ENCODE results near the gene ERGIC1.

The ERGIC1 gene

DNA sequence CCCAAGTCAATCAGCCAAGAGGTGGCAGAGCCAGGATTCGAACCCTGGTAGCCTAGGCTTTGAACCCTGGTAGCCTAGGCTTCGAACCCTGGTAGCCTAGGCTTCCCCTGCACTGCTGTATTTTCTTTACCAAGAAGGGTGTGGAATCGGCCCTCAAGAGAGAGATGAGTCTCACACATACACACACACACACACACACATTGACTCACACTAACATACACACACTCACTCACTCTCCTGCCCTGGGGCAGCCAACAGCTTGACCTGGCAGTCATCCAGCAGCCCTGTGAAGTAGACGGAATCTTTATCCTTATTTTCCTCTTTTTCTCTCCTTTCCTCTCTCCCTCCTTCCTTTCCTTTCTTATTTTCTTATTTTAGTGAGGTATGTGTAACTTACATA, 69.7 kb downstream of the ERGIC1 start:
- DNase-seq, result peak; percentile 55 to 71 (median 66)

DNA sequence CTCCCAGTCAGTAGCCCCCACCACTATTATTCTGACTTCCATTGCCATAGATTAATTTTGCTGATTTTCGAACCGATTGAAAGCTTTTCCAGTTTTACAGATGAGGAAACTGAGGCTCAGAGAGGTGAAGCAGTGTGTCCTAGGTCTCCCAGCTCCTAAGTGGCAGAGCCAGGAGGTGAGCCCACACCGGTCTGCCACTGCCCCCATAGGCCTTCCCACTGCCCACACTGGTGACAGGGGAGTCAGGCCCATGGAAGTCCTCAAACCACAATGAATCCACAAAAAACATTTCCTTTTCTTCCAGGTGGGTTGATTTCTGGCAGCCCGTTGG, 70.2 kb downstream of the ERGIC1 start:
- no peak for DNase-seq

GRCh38 chr5:172904643-172905345, 70.7 kb downstream of the ERGIC1 start:
- DNase-seq, result peak in 2 of 3 donors; percentile 25 to 34

GRCh38 chr5:172905346-172906140, 71.5 kb downstream of the ERGIC1 start:
- DNase-seq, result no peak

- DNase-seq, result no peak
These were observed 72.4 kb downstream of the ERGIC1 start for GRCh38 chr5:172906436-172906835.

DNA sequence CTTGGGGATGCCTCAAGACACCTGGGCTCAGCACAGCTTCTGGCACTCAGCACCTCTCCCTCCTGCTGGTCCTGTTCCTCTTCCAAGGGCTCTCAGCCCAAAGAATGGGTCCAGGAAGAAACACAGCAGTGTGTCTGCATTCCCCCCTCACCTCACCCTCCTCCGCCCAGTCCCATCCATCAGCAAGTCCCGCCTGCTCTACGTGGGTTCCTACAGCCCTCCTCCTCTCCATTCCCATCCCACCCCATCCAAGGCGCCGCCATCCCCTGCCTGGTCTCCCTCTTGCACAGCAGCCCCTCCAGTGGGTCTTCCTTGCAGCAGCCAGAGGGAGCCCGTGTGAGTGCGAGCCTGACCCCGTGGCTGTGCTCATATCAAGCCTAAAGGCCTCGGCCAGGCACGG, 72.8 kb downstream of the ERGIC1 start:
- DNase-seq, result no peak

- DNase-seq, result no peak
These were observed 73.6 kb downstream of the ERGIC1 start for GRCh38 chr5:172907657-172908056.

DNA sequence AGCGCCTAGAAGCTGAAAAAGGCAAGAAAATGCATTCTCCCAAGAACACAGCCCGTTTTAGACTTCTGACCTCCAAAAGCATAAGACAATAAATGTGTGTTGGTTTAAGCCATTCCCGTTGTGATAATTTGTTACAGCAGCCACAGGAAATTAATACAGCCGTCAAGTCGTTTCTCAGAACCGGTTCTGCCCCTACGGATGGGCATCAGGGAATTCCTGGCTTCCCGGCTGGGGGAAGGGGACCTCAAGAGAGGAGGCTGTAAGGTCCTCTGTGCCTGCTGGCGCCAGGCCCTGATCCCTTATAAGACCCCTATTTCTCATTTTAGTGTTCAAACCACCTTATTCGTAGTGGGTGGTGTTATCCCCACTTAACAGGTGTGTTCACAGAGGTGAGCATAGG, 74.6 kb downstream of the ERGIC1 start:
- no peak for DNase-seq

- DNase-seq, result peak in 1 of 3 donors; percentile 34
These were observed 76.0 kb downstream of the ERGIC1 start for GRCh38 chr5:172909931-172910502.

DNA sequence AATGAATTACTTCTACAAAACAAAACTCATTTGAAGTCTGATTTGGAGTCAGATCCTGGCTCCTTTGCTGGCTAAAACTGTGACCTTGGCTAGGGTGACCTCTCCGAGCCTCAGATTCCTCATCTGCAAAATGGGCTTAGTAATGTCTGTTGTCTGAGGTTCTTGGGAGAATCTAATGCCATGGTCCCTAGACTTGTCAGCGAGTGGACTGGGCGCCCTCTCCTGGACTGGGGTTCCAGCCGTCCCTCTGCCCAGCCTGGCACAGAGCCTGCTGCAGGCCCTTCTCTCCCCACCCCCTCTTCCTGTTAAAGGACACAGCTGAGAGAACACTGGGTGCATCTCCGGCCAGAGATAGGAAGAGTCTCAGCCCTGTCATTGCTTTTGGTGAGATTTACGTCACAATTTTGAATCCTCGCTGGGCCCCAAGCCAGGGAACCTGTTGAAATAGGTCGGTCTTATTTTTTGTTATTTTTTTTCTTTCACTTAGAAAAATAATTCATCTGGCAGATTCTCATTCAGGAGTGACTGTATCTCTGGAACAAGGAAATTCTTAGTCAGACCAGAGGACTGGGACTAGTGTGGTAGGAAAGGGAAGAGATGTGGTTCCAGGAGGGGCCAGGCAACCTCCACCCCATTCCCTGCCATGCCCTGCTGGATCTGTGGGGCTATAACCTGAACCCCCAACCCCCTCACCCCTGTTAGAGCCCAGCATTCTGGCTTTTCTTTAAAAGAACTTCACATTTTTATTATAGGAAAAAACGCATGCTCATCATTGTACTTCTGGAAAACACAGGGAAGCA, 77.0 kb downstream of the ERGIC1 start:
- peak; percentile 81 to 90 (median 83) for DNase-seq

GRCh38 chr5:172911628-172911880, 77.5 kb downstream of the ERGIC1 start:
- DNase-seq, result peak in 1 of 3 donors; percentile 28

DNA sequence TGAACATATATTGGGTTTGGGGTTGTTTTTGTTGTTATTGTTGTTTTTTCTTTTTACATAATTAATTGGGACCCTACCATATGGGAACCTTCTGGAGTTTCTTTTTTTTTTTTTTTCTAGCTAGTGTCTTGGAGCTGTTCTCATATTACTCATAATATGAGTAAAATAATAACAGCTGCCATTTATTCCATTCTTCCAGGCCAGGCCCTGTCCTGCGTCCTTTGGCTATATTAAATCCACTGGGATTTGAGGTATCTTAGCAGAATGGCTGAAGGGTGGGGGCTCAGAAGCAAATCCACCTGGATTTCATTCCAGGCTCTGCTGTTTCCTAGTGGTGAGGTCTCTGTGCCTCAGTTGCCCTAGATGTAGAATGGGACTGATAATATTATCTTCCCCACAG, 77.9 kb downstream of the ERGIC1 start:
- no peak for DNase-seq

DNA sequence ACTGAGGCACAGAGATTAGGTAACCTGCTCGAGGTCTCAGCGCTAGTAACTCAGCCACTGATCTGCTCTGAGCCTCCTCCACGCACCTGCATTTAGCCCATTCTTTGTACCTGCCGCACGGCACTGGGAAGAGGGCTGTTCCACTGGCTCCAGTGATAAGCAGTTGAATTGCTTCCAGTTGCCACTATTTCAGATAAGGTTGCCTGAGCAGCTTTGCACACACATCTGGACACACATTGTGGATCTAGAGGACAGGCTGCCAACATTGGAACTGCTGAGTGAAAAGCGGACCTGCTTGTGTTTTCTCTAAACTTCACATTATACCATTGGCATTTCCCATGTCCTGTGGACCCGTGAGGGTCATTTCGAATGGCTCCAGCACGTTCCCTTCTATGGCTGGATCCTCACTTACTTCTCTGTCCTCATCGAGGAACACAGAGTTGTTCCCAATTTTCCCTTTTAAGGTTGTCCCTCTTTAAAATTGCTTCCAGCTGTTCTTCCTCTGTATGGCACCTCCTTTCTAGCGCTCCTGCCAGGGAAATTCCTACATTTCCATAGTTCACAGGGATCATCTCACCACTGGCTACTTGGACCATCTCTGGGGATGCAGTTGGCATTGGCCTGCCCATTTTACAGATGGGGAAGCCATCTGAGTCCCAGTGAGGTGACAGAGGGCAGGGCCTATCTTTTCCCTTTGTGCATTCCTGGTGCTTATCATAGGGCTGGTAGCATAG, 79.2 kb downstream of the ERGIC1 start:
- no peak for DNase-seq

DNA sequence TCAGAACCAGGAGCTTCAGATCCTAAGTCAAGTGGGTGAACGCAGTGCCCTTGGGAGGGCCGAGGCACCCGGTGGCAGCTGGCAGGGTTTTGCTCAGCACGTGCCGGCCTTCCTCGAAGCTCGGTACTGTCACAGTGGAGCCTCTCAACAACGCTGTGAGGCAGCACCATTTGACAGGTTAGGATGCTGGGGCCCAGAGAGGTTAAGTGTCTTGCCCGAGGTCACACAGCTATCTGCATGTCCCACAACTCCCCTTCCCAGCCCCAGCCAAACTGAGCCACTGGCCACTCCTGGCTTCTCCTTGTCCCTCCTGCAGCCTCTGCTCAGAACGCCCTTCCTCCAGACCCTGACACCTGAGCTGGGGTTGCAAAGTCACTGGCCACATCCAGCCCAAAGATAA, 81.5 kb downstream of the ERGIC1 start:
- no peak for DNase-seq

- peak; percentile 26 to 42 (median 28) for DNase-seq
These were observed 84.6 kb downstream of the ERGIC1 start for GRCh38 chr5:172918421-172919371.

DNA sequence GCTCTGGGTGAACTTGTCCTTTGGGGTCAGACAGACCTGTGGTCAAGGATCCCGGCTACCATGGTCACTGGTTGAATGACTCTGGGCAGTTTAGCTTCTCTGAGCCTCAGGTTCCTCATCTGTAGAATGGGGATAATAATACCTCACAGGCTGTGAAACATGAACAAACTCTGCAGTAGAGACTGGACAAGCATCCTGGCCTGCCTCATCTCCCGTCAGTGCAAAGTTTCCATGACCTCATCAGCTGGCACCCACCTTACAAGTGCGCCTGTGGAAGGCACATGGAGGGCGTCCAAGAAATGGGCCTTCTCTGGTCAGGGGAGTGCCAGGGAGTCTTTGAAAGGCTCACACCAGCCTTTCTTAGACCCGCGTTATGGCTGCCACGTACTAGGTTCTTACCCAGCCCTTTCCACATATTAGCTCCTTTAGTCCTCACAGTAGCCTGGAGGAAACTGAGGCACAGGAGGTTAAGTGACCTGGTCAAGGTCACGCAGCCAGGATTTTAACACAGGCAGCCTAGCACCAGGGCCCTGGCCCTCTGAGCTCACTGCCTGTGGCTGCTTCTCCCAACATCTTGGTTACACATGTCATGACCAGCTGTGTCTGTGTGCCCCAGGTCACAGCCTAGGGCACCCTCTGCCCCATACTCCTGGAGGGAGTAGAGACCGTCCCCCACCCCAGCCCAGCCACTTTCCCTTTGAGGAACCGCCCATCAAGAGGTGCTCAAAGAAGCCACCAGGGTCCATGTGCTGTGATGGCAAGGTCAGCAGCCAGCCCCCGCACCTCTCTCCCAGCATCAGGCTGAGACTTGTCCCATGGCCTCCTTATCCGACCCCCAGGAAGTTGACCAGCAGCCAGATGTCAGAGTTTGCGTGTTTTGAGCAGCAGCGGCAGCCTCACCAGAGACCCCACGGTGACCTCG, 85.7 kb downstream of the ERGIC1 start:
- DNase-seq, result no peak

DNA sequence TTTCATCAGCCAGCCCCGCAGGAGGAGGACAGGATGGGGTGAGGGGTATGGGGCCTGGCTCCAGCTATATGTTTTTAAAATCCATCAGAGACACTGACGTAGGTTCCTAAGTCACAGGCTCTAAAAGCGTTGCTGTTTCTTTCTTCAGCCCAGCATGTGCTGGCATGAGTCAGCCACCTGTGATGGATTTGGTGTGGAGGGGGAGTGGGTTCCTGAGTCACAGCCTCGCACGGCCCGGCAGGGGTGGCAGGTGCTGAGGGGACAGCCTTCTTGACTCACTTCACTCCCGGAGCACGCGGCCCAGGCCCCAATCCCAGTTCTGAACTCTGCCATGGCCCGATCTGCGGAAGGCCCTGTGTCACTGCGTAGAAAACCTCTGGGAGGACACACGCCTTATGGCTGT, 86.4 kb downstream of the ERGIC1 start:
- DNase-seq, result no peak

DNA sequence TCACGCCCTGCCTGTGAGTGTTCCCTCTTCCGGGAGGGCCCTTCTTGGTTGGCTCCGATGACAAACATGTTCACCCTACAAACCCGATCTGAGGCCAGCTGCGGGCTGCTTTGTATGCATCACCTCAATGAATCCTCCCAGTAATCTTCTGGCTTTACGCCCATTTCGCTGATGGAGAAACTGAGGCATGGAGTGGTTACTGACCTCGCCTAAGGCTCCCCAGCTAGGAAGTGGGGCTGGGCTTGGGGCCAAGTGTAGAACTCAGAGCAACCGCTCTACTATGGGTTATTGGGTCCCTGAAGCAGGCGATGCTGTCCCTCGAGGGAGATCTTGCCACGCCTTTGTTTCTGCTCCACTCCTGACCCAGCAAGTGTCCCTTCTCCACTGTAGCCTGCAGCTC, 86.9 kb downstream of the ERGIC1 start:
- no peak for DNase-seq

- no peak for DNase-seq
These were observed 87.9 kb downstream of the ERGIC1 start for GRCh38 chr5:172921906-172922305.

- no peak for DNase-seq
These were observed 89.5 kb downstream of the ERGIC1 start for GRCh38 chr5:172923539-172923938.
